ENCODE data around the gene CALHM4. TPM values are rescaled to one million over a fixed set of nuclear protein-coding genes. Genes with fewer than 3 reads are reported as not detected.

The CALHM4 gene
- total and polyA plus RNA-seq, 2 of the 13 experiments (the other 11 are each of a cell fraction or from before 2014, with no cell fraction given) = not detected

GRCh38 chr6:116550796-116551195 lies 2.8 kb upstream of the CALHM4 start (continued):
- no peak for TF ChIP-seq CREB1 (IDR thresholded peaks at IDR 0.05)
- peak; percentile 44; the same call in 1 of the 2 replicates for TF ChIP-seq CREB1 (CRISPR knock-in tag; IDR thresholded peaks at IDR 0.05)
- no peak for TF ChIP-seq ZBTB3 (CRISPR knock-in tag; IDR thresholded peaks at IDR 0.05; ENCODE audit: borderline replicate concordance, low read depth)
- no peak for TF ChIP-seq SOX13 (IDR thresholded peaks at IDR 0.05)
- peak in 1 of 2 experiments; percentile 79; a peak in 2 of 4 replicates for TF ChIP-seq SOX13 (CRISPR knock-in tag; conservative IDR thresholded peaks at IDR 0.05 in 1 of 2, IDR thresholded peaks at IDR 0.05 in 1 of 2)
- TF ChIP-seq HIC2 (CRISPR knock-in tag; IDR thresholded peaks at IDR 0.05; ENCODE audit: low read depth) = peak; percentile 72; the same call in 1 of the 2 replicates
- no peak for TF ChIP-seq DNMT1 (CRISPR knock-in tag; IDR thresholded peaks at IDR 0.05)
- no peak for TF ChIP-seq MED8 (CRISPR knock-in tag; IDR thresholded peaks at IDR 0.05; ENCODE audit: insufficient replicate concordance)
- TF ChIP-seq, protein P1, sequence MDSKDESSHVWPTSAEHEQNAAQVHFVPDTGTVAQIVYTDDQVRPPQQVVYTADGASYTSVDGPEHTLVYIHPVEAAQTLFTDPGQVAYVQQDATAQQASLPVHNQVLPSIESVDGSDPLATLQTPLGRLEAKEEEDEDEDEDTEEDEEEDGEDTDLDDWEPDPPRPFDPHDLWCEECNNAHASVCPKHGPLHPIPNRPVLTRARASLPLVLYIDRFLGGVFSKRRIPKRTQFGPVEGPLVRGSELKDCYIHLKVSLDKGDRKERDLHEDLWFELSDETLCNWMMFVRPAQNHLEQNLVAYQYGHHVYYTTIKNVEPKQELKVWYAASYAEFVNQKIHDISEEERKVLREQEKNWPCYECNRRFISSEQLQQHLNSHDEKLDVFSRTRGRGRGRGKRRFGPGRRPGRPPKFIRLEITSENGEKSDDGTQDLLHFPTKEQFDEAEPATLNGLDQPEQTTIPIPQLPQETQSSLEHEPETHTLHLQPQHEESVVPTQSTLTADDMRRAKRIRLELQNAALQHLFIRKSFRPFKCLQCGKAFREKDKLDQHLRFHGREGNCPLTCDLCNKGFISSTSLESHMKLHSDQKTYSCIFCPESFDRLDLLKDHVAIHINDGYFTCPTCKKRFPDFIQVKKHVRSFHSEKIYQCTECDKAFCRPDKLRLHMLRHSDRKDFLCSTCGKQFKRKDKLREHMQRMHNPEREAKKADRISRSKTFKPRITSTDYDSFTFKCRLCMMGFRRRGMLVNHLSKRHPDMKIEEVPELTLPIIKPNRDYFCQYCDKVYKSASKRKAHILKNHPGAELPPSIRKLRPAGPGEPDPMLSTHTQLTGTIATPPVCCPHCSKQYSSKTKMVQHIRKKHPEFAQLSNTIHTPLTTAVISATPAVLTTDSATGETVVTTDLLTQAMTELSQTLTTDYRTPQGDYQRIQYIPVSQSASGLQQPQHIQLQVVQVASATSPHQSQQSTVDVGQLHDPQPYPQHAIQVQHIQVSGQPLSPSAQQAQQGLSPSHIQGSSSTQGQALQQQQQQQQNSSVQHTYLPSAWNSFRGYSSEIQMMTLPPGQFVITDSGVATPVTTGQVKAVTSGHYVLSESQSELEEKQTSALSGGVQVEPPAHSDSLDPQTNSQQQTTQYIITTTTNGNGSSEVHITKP (CRISPR knock-in tag; IDR thresholded peaks at IDR 0.05; ENCODE audit: low read depth) = 0 out of 2 replicates have a peak, but pooled peaks have one; percentile 31
- no peak for TF ChIP-seq BHLHE40 (IDR thresholded peaks at IDR 0.05; ENCODE audit: low read length)
- TF ChIP-seq CCAR2 (optimal IDR thresholded peaks at IDR 0.05; ENCODE audit: low read depth, low read length) = no peak
- no peak for TF ChIP-seq U2AF2 (IDR thresholded peaks at IDR 0.05; ENCODE audit: low read depth, low read length)
- TF ChIP-seq ZNF430 (CRISPR knock-in tag; IDR thresholded peaks at IDR 0.05) = 0 out of 2 replicates have a peak, but pooled peaks have one; percentile 17
- TF ChIP-seq ZNF350 (CRISPR knock-in tag; IDR thresholded peaks at IDR 0.05; ENCODE audit: borderline replicate concordance, low read depth) = no peak
- no peak for TF ChIP-seq CHD4 (IDR thresholded peaks at IDR 0.05; ENCODE audit: borderline replicate concordance, low read length)
- peak; percentile 50; the same call in 1 of the 2 replicates for TF ChIP-seq SP5 (CRISPR knock-in tag; IDR thresholded peaks at IDR 0.05; ENCODE audit: borderline replicate concordance, low read depth)
- no peak for TF ChIP-seq FOXP1 (IDR thresholded peaks at IDR 0.05)
- TF ChIP-seq FOXP1 (CRISPR knock-in tag; IDR thresholded peaks at IDR 0.05) = peak; percentile 81
- TF ChIP-seq AGO2 (optimal IDR thresholded peaks at IDR 0.05; ENCODE audit: low read depth, low read length) = no peak
- TF ChIP-seq, protein P2, sequence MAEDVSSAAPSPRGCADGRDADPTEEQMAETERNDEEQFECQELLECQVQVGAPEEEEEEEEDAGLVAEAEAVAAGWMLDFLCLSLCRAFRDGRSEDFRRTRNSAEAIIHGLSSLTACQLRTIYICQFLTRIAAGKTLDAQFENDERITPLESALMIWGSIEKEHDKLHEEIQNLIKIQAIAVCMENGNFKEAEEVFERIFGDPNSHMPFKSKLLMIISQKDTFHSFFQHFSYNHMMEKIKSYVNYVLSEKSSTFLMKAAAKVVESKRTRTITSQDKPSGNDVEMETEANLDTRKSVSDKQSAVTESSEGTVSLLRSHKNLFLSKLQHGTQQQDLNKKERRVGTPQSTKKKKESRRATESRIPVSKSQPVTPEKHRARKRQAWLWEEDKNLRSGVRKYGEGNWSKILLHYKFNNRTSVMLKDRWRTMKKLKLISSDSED (CRISPR knock-in tag; IDR thresholded peaks at IDR 0.05) = no peak
- TF ChIP-seq HHEX (CRISPR knock-in tag; IDR thresholded peaks at IDR 0.05) = peak; percentile 76
